Testis (tissue), 2 donors: ENCODE data around the gene SLC38A10.

Experiments used
- CTCF ChIP-seq, 3 experiments: fragments of 450-650 bp in 2 of 3; fragments of 200-600 bp in 1 of 3; sonication (generic) in 1 of 3; IDR thresholded peaks; one replicate each; pipeline ENCODE4 v1.5.1; 2016 to 2019; ENCODE audit warnings: antibody characterized with exemption in 3 of 3, mild to moderate bottlenecking in 2 of 3, moderate library complexity in 1 of 3
- POLR2A ChIP-seq: fragments of 450-650 bp; IDR thresholded peaks from one replicate; pipeline ENCODE4 v1.6.1; 2017; ENCODE audit warnings: antibody characterized with exemption, mild to moderate bottlenecking, moderate library complexity

DNA sequence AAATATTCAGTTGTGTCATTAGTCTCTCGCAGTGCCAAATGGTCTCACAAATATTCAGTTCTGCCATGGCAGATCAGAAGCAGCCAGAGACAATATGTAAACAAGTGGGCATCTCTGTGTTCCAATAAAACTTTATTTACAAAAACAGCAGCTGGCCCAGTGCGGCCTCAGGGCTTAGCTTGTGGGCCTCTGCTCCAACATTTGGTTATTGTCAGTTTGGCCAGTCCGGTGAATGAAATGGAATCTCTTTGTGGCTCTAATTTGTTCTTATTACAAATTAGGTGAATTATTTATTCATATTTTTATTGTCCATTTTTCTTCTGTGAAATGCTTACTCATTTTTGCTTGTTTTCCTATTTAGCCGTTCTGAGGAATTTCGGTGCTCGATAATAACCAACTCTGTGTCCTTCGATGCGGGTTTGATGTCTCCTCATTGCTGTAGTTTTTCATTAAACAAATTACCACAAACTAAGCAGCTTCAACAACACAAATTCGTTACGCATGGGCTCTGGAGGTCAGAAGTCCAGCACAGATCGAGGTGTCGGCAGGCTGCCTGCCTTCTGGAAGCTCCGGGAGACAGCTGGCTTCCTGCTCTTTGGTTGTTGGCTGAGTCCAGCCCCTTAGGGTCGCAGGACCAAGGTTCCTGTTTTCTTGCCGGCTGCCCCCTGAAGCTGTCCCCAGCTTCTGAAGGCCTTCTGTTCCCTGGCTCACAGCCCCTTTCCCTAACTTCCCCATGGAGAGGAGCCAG, 4.1 kb upstream of the SLC38A10 start:
- TF ChIP-seq CTCF (IDR thresholded peaks at IDR 0.05) (no peak), POLR2A (no peak)
